HG03066 (cell line): ENCODE data around the gene DNAJA3.
A peak's percentile ranks its signal among the peaks of the same experiment; 100 is the strongest.

ENCODE experiments used
- ATAC-seq: cut with Tn5 transposase; IDR thresholded peaks from one replicate; pipeline ENCODE4 v1.9.1; 2021; ENCODE audit warnings: low read depth; ENCODE audit not compliant: unreplicated experiment

Gene DNAJA3

GRCh38 chr16:4425378-4426020 lies at the start of gene DNAJA3:
DNAJA3 (plus strand) TSS chr16:4425868; CDS start chr16:4425882, 14 bp downstream.
- peak; percentile 89 for ATAC-seq

DNA sequence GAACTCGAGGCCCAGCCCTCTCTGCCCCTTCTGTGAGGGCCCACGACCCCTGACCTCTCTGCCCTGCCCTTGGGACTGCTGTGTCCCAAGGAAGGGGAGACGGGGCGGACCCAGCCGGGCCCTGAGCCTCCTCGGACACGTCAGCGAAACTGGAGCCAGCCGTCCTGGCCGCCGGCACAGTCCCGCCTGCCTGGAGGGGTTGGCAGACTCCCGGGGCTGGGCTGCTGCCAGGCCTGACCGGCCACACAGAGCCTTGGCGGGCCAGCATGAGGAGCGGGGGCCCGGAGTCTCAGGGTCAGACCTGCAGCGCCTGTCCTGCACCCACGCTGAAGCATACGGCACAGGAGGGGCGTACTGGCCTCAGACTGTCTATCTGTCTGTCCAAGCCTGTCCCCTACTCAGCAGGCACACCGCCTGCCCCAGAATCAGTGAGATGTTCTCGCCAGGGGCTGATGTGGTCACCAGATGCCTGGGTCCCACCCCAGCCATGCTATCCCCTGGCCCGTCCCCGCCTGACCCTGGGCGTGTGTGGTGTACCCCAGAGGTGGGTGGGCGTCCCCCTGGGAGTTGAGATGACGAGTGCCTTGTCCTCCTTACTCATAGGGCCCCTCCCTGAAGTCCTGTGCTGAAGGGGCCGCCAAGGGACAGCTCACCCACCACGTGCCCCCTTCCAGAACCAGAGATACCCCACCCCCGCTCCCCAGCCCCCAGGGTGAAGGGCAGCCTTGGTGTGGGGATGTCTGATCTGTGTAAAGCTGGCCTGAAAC lies 49.4 kb upstream of the DNAJA3 start:
- ATAC-seq = no peak

DNA sequence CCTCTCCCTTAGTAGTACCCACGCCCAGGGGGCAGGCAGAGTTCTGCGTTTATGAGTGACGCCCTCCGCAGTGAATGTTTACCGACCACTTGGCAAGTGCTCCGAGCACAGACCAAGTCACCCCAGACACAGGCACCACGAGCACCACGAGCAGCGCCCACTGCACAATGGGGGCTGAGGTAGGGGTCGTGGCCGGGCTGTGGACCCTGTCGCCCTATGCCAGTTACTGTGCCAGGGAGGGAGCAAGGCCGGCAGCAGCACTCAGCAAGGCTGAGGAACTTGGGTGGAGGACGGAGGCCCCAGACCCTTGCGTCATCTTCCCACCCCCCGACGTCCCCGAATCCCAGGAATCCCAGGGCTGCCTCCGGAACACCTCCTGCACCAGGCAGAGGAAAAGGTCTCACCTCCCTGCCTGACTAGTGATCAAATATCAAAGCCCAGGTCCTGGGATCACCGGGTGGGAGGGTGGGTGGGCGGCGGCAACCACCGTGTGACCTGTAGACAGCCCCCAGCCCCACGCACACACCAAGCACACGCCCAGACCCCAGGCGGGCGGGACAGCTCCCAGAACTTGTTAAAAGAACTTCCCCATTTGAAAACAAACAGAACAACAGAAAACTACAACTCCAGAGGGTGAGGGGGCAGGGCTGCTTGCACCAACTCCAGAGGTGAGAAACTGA lies 48.6 kb upstream of the DNAJA3 start:
- no peak for ATAC-seq

DNA sequence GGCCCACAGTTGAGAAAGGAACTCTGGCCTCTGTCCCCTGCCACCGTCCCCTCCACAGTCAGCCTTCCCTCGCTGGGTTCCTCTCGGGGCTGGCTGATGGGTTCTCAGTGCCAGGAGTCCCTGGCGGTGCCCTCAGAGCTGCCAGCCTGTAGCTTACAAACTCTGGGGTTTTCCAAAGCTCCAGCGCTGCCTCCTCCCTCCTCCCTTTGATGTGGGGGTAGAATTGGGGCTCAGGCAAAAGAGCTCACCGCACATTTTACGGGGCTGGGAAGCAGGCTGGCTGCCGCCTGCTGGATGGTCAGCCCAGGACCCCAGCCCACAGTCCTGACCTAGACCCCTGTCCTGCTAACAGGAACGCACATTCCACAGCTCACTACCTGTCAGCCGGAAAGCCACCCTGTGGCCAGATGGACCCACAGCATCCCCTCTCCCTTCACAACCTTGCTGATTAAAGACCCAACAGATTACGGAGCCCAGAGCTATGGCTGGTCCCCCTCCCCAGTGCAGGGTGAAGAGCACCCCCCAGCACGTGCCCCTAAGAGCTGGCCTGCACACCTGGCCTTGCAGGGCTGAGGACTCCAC lies 48.0 kb upstream of the DNAJA3 start:
- ATAC-seq = no peak

DNA sequence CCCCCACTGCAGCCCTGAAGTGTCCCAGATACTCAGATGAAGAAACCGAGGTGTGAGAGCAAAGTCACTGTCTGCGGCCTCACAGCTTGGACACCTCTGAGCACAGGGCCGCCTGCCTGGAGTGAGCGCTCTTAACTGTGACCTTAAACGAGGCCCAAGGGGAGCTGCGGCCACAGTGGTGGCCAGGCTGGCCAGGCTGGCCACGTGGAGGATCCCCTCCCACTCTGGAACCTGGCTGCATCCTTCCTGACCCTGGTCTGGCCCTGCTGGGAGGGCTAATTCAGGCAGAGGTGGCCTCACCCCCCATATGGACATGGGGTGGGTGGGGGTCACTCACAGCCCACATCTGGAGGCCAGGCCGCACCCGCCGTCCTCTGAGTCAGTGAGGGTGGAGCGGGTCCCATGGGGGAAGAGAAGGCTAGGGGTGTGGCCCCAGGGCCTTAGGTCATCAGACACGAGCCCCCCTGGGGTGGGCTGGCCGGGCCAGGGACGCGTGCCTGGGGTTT lies 47.5 kb upstream of the DNAJA3 start:
- ATAC-seq = no peak

DNA sequence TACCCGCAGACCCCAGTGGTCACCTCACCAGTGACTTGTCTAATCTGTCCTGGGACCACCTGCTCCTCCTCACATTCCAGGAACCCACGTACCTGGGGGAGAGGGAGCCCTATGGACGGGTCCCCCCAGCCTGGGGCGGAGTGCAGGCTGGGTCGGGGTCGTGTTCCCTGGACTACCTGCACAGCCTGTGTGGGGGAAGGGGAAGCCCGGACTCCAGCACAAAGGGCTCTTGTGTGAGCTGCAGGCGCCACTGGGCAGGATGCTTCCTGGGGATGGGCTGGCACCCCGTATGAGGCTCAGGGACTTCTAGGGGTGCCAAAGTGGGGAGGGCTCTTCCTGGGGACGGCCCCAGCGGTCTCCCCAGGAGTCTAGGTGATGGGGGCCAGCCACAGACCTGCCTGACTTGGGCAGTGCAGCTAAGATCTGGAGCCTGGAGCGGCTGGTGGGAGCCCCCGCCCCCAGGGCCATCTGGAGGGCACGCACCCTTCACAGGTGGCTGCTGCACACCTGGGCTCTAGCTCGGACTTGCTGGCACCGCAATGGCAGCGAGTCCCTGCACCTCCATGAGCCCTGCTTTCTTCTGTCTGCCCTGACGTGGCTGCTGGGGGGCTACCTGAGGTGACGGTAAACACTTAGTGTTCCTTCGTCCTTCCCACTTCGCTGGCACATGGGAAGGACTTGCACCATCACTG lies 46.5 kb upstream of the DNAJA3 start:
- ATAC-seq = no peak

GRCh38 chr16:4380119-4381063 lies 45.3 kb upstream of the DNAJA3 start:
- ATAC-seq = no peak

GRCh38 chr16:4381072-4381934 lies 44.4 kb upstream of the DNAJA3 start:
- ATAC-seq = no peak

DNA sequence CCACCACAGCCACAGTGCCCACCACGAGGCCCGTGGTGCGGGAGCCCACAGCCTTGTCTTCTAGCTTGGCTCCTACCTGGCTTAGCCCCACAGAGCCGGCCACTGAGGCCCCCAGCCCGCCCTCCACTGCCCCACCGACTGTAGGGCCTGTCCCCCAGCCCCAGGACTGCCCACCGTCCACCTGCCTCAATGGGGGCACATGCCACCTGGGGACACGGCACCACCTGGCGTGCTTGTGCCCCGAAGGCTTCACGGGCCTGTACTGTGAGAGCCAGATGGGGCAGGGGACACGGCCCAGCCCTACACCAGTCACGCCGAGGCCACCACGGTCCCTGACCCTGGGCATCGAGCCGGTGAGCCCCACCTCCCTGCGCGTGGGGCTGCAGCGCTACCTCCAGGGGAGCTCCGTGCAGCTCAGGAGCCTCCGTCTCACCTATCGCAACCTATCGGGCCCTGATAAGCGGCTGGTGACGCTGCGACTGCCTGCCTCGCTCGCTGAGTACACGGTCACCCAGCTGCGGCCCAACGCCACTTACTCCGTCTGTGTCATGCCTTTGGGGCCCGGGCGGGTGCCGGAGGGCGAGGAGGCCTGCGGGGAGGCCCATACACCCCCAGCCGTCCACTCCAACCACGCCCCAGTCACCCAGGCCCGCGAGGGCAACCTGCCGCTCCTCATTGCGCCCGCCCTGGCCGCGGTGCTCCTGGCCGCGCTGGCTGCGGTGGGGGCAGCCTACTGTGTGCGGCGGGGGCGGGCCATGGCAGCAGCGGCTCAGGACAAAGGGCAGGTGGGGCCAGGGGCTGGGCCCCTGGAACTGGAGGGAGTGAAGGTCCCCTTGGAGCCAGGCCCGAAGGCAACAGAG lies 43.5 kb upstream of the DNAJA3 start:
- no peak for ATAC-seq

DNA sequence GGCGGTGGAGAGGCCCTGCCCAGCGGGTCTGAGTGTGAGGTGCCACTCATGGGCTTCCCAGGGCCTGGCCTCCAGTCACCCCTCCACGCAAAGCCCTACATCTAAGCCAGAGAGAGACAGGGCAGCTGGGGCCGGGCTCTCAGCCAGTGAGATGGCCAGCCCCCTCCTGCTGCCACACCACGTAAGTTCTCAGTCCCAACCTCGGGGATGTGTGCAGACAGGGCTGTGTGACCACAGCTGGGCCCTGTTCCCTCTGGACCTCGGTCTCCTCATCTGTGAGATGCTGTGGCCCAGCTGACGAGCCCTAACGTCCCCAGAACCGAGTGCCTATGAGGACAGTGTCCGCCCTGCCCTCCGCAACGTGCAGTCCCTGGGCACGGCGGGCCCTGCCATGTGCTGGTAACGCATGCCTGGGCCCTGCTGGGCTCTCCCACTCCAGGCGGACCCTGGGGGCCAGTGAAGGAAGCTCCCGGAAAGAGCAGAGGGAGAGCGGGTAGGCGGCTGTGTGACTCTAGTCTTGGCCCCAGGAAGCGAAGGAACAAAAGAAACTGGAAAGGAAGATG lies 42.8 kb upstream of the DNAJA3 start:
- ATAC-seq = no peak

DNA sequence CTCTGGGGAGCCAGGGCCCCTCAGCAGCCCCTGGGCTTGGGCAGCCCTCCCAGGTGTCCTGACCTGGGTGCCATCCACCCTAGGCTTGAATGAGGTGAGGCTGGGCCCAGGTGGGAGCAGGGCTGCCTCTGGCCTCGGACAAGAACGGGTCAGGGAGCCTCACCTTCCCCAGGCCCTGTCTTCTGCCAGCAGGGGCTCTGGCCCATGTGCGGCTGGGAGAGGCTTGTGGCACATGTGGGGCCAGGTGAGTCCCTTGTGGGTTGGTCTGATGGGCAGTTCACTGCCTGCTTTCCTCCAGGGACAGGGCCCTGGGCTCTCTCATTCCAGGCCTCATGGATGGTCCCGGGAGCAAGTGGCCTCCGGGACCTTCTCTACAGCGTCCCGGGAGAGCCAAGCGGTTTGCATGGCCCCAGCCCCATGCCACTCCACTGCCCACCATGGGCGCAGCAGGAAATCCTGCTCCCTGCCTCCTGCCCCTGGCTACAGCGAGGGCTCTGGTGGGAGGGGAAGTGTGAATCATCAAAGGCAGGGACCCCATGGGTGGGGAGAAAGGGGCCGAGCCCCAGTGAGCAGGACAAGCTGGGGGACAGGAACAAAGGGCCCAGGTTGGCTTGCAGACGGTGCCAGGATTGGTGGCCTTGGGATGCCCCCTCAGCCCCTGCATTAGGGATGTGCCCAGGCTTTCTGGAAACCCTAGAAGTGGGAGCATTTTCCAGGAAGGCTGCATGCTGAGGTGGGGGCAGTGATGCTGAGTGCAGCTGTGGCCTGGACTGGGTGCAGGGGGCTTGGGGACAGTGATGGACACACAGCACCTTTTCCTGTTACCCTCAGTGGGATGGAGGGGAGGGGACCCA lies 41.9 kb upstream of the DNAJA3 start:
- no peak for ATAC-seq

- no peak for ATAC-seq
These were observed 41.1 kb upstream of the DNAJA3 start for GRCh38 chr16:4384509-4384942.

DNA sequence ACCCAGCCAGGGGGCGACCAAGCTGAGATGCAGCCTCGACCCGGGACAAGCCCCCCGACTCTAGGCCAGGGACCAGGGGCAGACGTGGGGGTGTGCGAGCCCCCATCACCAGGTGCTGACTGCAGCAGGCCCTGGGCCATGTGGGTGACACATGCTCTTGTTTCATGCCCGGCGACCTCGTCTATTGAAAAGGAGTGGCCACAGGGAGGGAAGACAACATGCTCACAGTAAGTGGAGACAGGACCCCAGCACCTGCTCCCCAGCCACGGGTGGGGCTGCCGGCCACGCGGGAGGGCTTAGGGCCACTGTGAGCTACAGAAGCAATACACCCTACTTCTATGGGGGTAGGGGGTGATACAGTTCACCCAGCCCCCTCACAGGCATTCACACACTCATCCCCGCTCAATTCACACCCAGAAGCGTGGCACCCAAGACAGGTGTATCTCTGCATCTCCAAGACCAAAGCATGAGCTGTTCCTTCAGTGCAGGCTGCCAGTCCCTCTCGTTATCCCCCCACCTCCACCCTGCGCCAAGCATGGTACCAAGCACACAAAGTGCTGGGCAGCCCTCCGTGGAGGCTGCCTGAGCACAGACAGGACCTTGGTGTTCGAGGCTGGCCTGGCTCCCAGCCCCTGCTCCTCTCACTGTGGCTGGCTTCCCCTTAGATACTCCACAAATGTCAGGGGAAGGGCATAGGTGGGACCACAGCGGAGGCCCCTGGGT lies 40.4 kb upstream of the DNAJA3 start:
- ATAC-seq = no peak

DNA sequence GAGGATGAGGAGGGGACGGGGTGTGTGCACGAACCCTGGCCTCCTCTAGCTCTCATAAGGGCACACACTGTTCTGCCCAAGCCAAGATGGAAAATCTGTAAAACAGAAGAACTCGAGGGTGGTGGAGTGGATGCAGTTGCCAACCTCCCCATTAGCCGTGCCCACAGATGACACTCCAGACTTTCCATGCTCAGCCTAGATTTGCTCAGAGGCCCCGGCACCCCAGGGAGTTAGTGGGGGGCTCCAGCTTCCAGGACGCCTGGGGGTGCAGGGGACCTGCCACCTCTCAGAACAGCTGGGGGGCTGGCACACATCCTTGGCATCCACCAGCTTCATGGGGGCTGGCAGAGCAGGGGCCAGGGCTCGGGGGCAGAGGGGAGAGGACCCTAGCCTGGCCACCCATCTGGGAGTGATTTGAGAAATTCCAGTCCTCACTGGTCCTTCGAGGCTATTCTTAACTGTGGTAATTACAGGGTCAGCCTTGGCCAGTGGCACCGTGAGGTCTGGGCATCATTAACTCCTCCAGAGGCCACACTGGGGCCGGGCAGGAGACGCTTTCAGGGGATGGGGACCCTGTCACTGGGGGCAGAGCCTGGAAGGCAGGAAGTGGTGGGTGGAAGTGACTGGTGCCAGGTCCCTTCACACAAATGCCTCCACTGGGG lies 39.7 kb upstream of the DNAJA3 start:
- no peak for ATAC-seq

DNA sequence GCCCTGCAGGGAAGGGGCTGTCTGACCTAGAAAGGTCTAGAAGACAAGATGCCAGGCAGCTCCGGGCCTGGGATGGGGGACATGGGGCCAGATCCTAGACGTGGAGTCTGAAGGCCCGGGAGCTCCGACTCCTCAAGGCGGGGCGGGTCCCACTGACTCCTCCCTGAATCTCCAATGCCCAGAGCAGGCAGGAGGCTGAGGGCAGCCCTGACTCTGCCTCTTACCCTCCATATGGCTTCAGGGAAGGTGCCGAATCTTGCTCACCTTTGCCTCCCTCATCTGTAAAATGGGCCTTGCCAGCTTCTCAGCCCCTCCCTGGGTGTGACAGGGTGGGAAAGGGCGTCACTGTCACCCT lies 39.2 kb upstream of the DNAJA3 start:
- no peak for ATAC-seq
